Measurements from ENCODE around the gene PEX11G. TPM values are rescaled to one million over a fixed set of nuclear protein-coding genes. Genes with fewer than 3 reads are reported as not detected.

The PEX11G gene
- total and polyA plus RNA-seq, 9 of the 15 experiments (the other 6 are each of a cell fraction or from before 2014, with no cell fraction given) = 0.07 to 3.2 (median 0.70) TPM; not detected in 1

GRCh38 chr19:7535047-7535997 is 46.5 kb upstream of the PEX11G start, which contains the start of gene PNPLA6 (continued):
- TF ChIP-seq MECOM (CRISPR knock-in tag; IDR thresholded peaks at IDR 0.05) (no peak; the same call in 1 of the 2 replicates), MCM5 (IDR thresholded peaks at IDR 0.05; ENCODE audit: low read depth) (no peak), TAF7 (tag; IDR thresholded peaks at IDR 0.05) (no peak), CREB3L1 (IDR thresholded peaks at IDR 0.05; ENCODE audit: borderline replicate concordance, low read depth) (peak; percentile 93), ZZZ3 (IDR thresholded peaks at IDR 0.05) (no peak), SRSF9 (IDR thresholded peaks at IDR 0.05; ENCODE audit: borderline replicate concordance, low read depth, low read length) (no peak), TCFL5 (CRISPR knock-in tag; conservative IDR thresholded peaks at IDR 0.05) (no peak), NFE2L1 (tag; IDR thresholded peaks at IDR 0.05; ENCODE audit: borderline replicate concordance, low read depth) (no peak), SOX6 (IDR thresholded peaks at IDR 0.05) (peak; percentile 38; the same call in 1 of the 2 replicates), GTF3C2 (IDR thresholded peaks at IDR 0.05; ENCODE audit: borderline replicate concordance, extremely low read depth, insufficient read length) (no peak), ZNF140 (CRISPR knock-in tag; IDR thresholded peaks at IDR 0.05) (no peak), ZNF778 (CRISPR knock-in tag; IDR thresholded peaks at IDR 0.05) (no peak), HMGXB4 (CRISPR knock-in tag; IDR thresholded peaks at IDR 0.05) (0 out of 2 replicates have a peak, but pooled peaks have one; percentile 9), SETDB1 (IDR thresholded peaks at IDR 0.05; ENCODE audit: low read length) (no peak), ZFPM2 (CRISPR knock-in tag; IDR thresholded peaks at IDR 0.05) (no peak), KDM4B (IDR thresholded peaks at IDR 0.05; ENCODE audit: borderline replicate concordance in 2 of 2, low read depth in 1 of 2) (peak in 1 of 2 experiments; percentile 86; a peak in 1 of 4 replicates), ZNF165 (CRISPR knock-in tag; IDR thresholded peaks at IDR 0.05; ENCODE audit: borderline replicate concordance) (no peak), PHB (CRISPR knock-in tag; IDR thresholded peaks at IDR 0.05) (no peak), BMI1 (IDR thresholded peaks at IDR 0.05; ENCODE audit: low read length) (no peak), ATF4 (CRISPR knock-in tag; IDR thresholded peaks at IDR 0.05) (no peak; the same call in 1 of the 2 replicates), MIER1 (IDR thresholded peaks at IDR 0.05; ENCODE audit: low read depth) (no peak)

Measured in K562 (cell line).